IMR-90 (cell line): ENCODE measurements around the gene DUOX2. TPM values are rescaled to one million over a fixed set of nuclear protein-coding genes. Genes with fewer than 3 reads are reported as not detected.

ENCODE experiments used
- ATAC-seq: fragments of 200-7000 bp; cut with Tn5 transposase; 2 replicates; pipeline ENCODE4 v1.9.1; 2020; ENCODE audit warnings: low read depth, mild to moderate bottlenecking, moderate library complexity
- BruUV-seq: library from RNA; stranded (reverse); fragments of 400-500 nt; replicated peaks from 2 replicates; lab custom pipeline; 2021; lab: Mats Ljungman, UMichigan
- CTCF ChIA-PET: fragments of 300-600 bp; formaldehyde crosslinking; extraction: SDS; loops from one replicate; lab custom pipeline; 2021; ENCODE audit warnings: antibody characterized with exemption; lab: Yijun Ruan, JAX
- POLR2A ChIA-PET: fragments of 300-600 bp; sonication (Branson Sonifier 250); formaldehyde crosslinking; loops from one replicate; lab custom pipeline; 2022; ENCODE audit warnings: antibody characterized with exemption; ENCODE audit not compliant: unreplicated experiment; lab: Charles Lee
- DNase-seq: peaks from one replicate; pipeline ENCODE4 v3.0.0; 2013
- H2AFZ ChIP-seq: replicated peaks from 2 replicates; pipeline ENCODE3; 2013; ENCODE audit warnings: low read length, mild to moderate bottlenecking; ENCODE audit not compliant: poor library complexity
- H2AK5ac ChIP-seq: 2 replicates; pipeline ENCODE4 v1.6.1; 2013; ENCODE audit warnings: low read depth, low read length, inconsistent platforms
- H2AK9ac ChIP-seq: replicated peaks from 2 replicates; pipeline ENCODE3; 2013; ENCODE audit warnings: mild to moderate bottlenecking, low read depth, low read length, moderate library complexity; ENCODE audit not compliant: poor library complexity
- H2BK120ac ChIP-seq: 2 replicates; pipeline ENCODE4 v1.6.1; 2013; ENCODE audit warnings: low read depth, low read length, inconsistent platforms
- H2BK15ac ChIP-seq: 3 replicates; pipeline ENCODE4 v1.6.1; 2013; ENCODE audit warnings: low read depth, low read length, inconsistent platforms
- H2BK20ac ChIP-seq: 2 replicates; pipeline ENCODE4 v1.6.1; 2013; ENCODE audit warnings: low read depth, mild to moderate bottlenecking, inconsistent platforms, low read length, moderate library complexity
- H2BK5ac ChIP-seq: 2 replicates; pipeline ENCODE4 v1.6.1; 2013; ENCODE audit warnings: mild to moderate bottlenecking, low read depth, low read length, inconsistent platforms; ENCODE audit not compliant: poor library complexity, severe bottlenecking
- H3K14ac ChIP-seq: replicated peaks from 2 replicates; pipeline ENCODE4 v1.6.1; 2013; ENCODE audit warnings: low read depth, low read length, inconsistent platforms
- H3K18ac ChIP-seq: 2 replicates; pipeline ENCODE4 v1.6.1; 2013; ENCODE audit warnings: low read depth, low read length, control low read depth
- H3K23ac ChIP-seq: 2 replicates; pipeline ENCODE4 v1.6.1; 2013; ENCODE audit warnings: low read depth, low read length, inconsistent platforms
- H3K27ac ChIP-seq: 2 replicates; pipeline ENCODE4 v1.5.1; 2013; ENCODE audit warnings: mild to moderate bottlenecking, control low read depth, low read length; ENCODE audit not compliant: insufficient read depth
- H3K27me3 ChIP-seq: 2 replicates; pipeline ENCODE4 v1.6.1; 2013; ENCODE audit warnings: low read length; ENCODE audit not compliant: control insufficient read depth, insufficient read depth
- H3K36me3 ChIP-seq: 2 replicates; pipeline ENCODE4 v1.6.1; 2013; ENCODE audit warnings: low read length, mixed read lengths; ENCODE audit not compliant: control insufficient read depth, insufficient read depth
- H3K4ac ChIP-seq: 2 replicates; pipeline ENCODE4 v1.6.1; 2013; ENCODE audit warnings: low read depth, low read length, inconsistent platforms
- H3K4me1 ChIP-seq: 2 replicates; pipeline ENCODE4 v1.6.1; 2013; ENCODE audit warnings: low read length, mixed read lengths; ENCODE audit not compliant: control insufficient read depth, insufficient read depth
- H3K4me2 ChIP-seq: 2 replicates; pipeline ENCODE4 v1.6.1; 2013; ENCODE audit warnings: low read depth, mild to moderate bottlenecking, control low read depth, low read length, moderate library complexity
- H3K4me3 ChIP-seq: 2 replicates; pipeline ENCODE4 v1.5.1; 2013; ENCODE audit warnings: low read depth, mild to moderate bottlenecking, control low read depth, low read length, moderate library complexity; ENCODE audit not compliant: insufficient read depth
- H3K56ac ChIP-seq: 2 replicates; pipeline ENCODE4 v1.6.1; 2013; ENCODE audit warnings: low read length, inconsistent platforms; ENCODE audit not compliant: insufficient read depth; ENCODE audit errors: extremely low read depth
- H3K79me1 ChIP-seq, 2 experiments: 2 replicates each; pipeline ENCODE4 v1.6.1; 2013; ENCODE audit warnings: low read length in 2 of 2, inconsistent platforms in 1 of 2, low read depth in 1 of 2
- H3K9ac ChIP-seq: 2 replicates; pipeline ENCODE4 v1.6.1; 2013; ENCODE audit warnings: low read depth, low read length, control low read depth
- H3K9me1 ChIP-seq: 2 replicates; pipeline ENCODE4 v1.6.1; 2013; ENCODE audit warnings: low read length, inconsistent platforms; ENCODE audit not compliant: insufficient read depth
- H3K9me3 ChIP-seq: 2 replicates; pipeline ENCODE4 v1.6.1; 2013; ENCODE audit warnings: low read length; ENCODE audit not compliant: control insufficient read depth, insufficient read depth
- H4K20me1 ChIP-seq: 2 replicates; pipeline ENCODE4 v1.6.1; 2013; ENCODE audit warnings: low read length, inconsistent platforms; ENCODE audit not compliant: insufficient read depth
- H4K5ac ChIP-seq: 2 replicates; pipeline ENCODE4 v1.6.1; 2013; ENCODE audit warnings: mild to moderate bottlenecking, low read depth, low read length, control low read depth
- H4K8ac ChIP-seq, 2 experiments: 2 replicates each; pipeline ENCODE4 v1.6.1; 2013; ENCODE audit warnings: low read depth in 2 of 2, low read length in 2 of 2, control low read depth in 1 of 2, inconsistent platforms in 1 of 2
- H4K91ac ChIP-seq: 2 replicates; pipeline ENCODE4 v1.6.1; 2013; ENCODE audit warnings: low read depth, low read length, inconsistent platforms; ENCODE audit not compliant: insufficient read depth
- CHD1 ChIP-seq: IDR thresholded peaks from 2 replicates; pipeline ENCODE4 v1.6.1; 2012; ENCODE audit warnings: low read depth, low read length, improper control_type of control experiment
- POLR2A ChIP-seq: IDR thresholded peaks from 2 replicates; pipeline ENCODE4 v1.6.1; 2012; ENCODE audit warnings: mild to moderate bottlenecking, low read depth, low read length
- WGBS, 2 experiments: methylation state at CpG; one replicate each; pipeline versions ENCODE4 v1.1.5 to v1.1.7; 2013; ENCODE audit warnings: missing lambda C conversion rate in 2 of 2; ENCODE audit not compliant: insufficient read length in 1 of 2; ENCODE audit errors: extremely low coverage in 2 of 2; 5-methylcytosine and 5-hydroxymethylcytosine counted together
- dilution Hi-C: fragments of 300-500 bp; cut with HindIII; formaldehyde crosslinking; loops from one replicate; pipeline ENCODE4 v1.14.3; 2018; ENCODE audit warnings: low sequenced_read_pairs; ENCODE audit not compliant: unreplicated experiment
- in situ Hi-C: fragments of 300-500 bp; cut with MboI; formaldehyde crosslinking; loops from 3 replicates; pipeline ENCODE4 v1.14.3; 2019; ENCODE audit warnings: low sequenced_read_pairs, inconsistent platforms, mixed read lengths
- intact Hi-C: fragments of 100-400 bp; cut with micrococcal nuclease; formaldehyde crosslinking; loops from 2 replicates; pipeline ENCODE4 v1.10.0; 2022
- polyA plus RNA-seq, 3 experiments: library from polyadenylated mRNA; depleted of rRNA; stranded (reverse); fragments of >200 nt; gene quantifications; 2 replicates each; pipeline ENCODE4 v1.2.3, GENCODE V29; 2012; ENCODE audit warnings: low replicate concordance in 1 of 3
- total RNA-seq: library from RNA; depleted of rRNA; stranded (reverse); fragments of >200 nt; gene quantifications from 2 replicates; pipeline ENCODE4 v1.2.3, GENCODE V29; 2012

Gene DUOX2
- total and polyA plus RNA-seq, 2 of the 4 experiments (the other 2 are of a cell fraction), result not detected

- no TSS peak for BruUV-seq
- no CpG with 5 or more reads among the region's 3 CpGs for WGBS, 2 experiments
- H3K4ac ChIP-seq, result no peak overlapping the region
- H4K5ac ChIP-seq, result no peak overlapping the region
- no peak overlapping the region for H2BK5ac ChIP-seq
- in situ Hi-C loops (no loop called here), intact Hi-C loops (no loop called here), dilution Hi-C loops (no loop called here)
- H3K27ac ChIP-seq, result no peak overlapping the region
- no peak overlapping the region for H2AFZ ChIP-seq
- no peak overlapping the region for H3K4me3 ChIP-seq
- no peak overlapping the region for H3K18ac ChIP-seq
- H3K14ac ChIP-seq, result no peak overlapping the region
- TF ChIP-seq CHD1 (no peak), POLR2A (no peak)
- H3K36me3 ChIP-seq, result no peaks in the 10 kb centered on the region
- DNase-seq, result no peak
- H2AK5ac ChIP-seq, result no peak overlapping the region
- no peak overlapping the region for H4K91ac ChIP-seq
- no peak overlapping the region for H3K9ac ChIP-seq
- H3K4me1 ChIP-seq, result no peaks in the 10 kb centered on the region; the same call in 1 of the 2 replicates
- no peaks in the 10 kb centered on the region for H3K9me1 ChIP-seq
- no peaks in the 10 kb centered on the region for H4K20me1 ChIP-seq
- no peak overlapping the region for H3K23ac ChIP-seq
- H2BK15ac ChIP-seq, result no peak overlapping the region
- H2BK120ac ChIP-seq, result no peak overlapping the region
- H3K27me3 ChIP-seq, result peaks cover 85% of the 10 kb centered on the region
- H3K4me2 ChIP-seq, result no peak overlapping the region
- no peak overlapping the region for H2AK9ac ChIP-seq
- ATAC-seq, result no peak
- H2BK20ac ChIP-seq, result no peak overlapping the region
- H3K79me1 ChIP-seq, result no peaks in the 10 kb centered on the region
- peaks cover 3% of the 10 kb centered on the region; the same call in 1 of the 2 replicates for H3K9me3 ChIP-seq
- ChIA-PET CTCF (interaction anchor here (1.9 kb wide), 1 partner anchor 15 kb away, joined by 11 read pairs; no protein-coding TSS in a partner anchor), POLR2A (no interaction called here)
- H3K56ac ChIP-seq, result no peak overlapping the region
- H4K8ac ChIP-seq, result no peak overlapping the region
Observed at GRCh38 chr15:45132844-45133560, 19.0 kb upstream of the DUOX2 start.
